K562 (cell line): ENCODE results near the gene DLX4. TPM values are rescaled to one million over a fixed set of nuclear protein-coding genes. Genes with fewer than 3 reads are reported as not detected.

Experiments used
- ATAC-seq: fragments of 200-7000 bp; cut with Tn5 transposase; 3 replicates; pipeline ENCODE4 v1.9.1; 2020; ENCODE audit warnings: moderate library complexity
- BruUV-seq: library from RNA; stranded (reverse); fragments of 400-500 nt; replicated peaks from 2 replicates; lab custom pipeline; 2021; lab: Mats Ljungman, UMichigan
- CTCF ChIA-PET: fragments of 300-600 bp; formaldehyde crosslinking; extraction: SDS; loops from one replicate; lab custom pipeline; 2021; ENCODE audit warnings: low intra/inter-chr PET ratio; lab: Yijun Ruan, JAX
- POLR2A ChIA-PET: fragments of 300-600, 350-650 bp; sonication (Branson Sonifier 250); formaldehyde crosslinking; extraction: SDS; loops from one replicate; lab custom pipeline; 2021; ENCODE audit warnings: antibody characterized with exemption, inconsistent platforms; lab: Yijun Ruan, JAX
- DNase-seq, 4 experiments: peaks; one replicate each; pipeline versions ENCODE4 v3.0.0 to v3.0.0-alpha.2; 2011 to 2018; ENCODE audit warnings: low spot score in 3 of 4, mixed read lengths in 3 of 4; ENCODE audit errors: extremely low read depth in 1 of 4
- FAIRE-seq: peaks from 2 replicates; lab custom pipeline; 2011; peaks lifted over from hg19 to GRCh38; lab: Jason Lieb, UNC
- H2AFZ ChIP-seq: 2 replicates; pipeline ENCODE4 v1.6.0; 2011; ENCODE audit warnings: low read depth, low read length, control low read depth, inconsistent platforms
- H3K27ac ChIP-seq: fragments of 200-600 bp; 3 replicates; pipeline ENCODE4 v1.8.0; 2011; ENCODE audit warnings: low read depth, mild to moderate bottlenecking, control low read depth, inconsistent platforms, low read length, moderate library complexity, mixed read lengths; ENCODE audit errors: extremely low read depth
- H3K27me3 ChIP-seq, 2 experiments: fragments of 300-600 bp in 1 of 2; 2 replicates in 1 of 2; 3 replicates in 1 of 2; pipeline versions ENCODE4 v1.6.0 to v1.8.0; 2011; ENCODE audit warnings: inconsistent platforms in 2 of 2, low read length in 2 of 2, mild to moderate bottlenecking in 1 of 2, mixed read lengths in 1 of 2, moderate library complexity in 1 of 2; ENCODE audit not compliant: control insufficient read depth in 2 of 2, insufficient read depth in 2 of 2
- H3K36me3 ChIP-seq: fragments of 300-600 bp; 3 replicates; pipeline ENCODE4 v1.8.0; 2011; ENCODE audit warnings: mild to moderate bottlenecking, low read length, inconsistent platforms; ENCODE audit not compliant: control insufficient read depth, insufficient read depth
- H3K4me1 ChIP-seq, 2 experiments: fragments of 200-600 bp in 1 of 2; replicated peaks in 1 of 2; 2 replicates in 1 of 2; 3 replicates in 1 of 2; pipeline versions ENCODE4 v1.5.1 to v1.8.0; 2011; ENCODE audit warnings: inconsistent platforms in 2 of 2, low read length in 2 of 2, mild to moderate bottlenecking in 1 of 2, mixed read lengths in 1 of 2, moderate library complexity in 1 of 2; ENCODE audit not compliant: control insufficient read depth in 2 of 2, insufficient read depth in 2 of 2
- H3K4me2 ChIP-seq: 2 replicates; pipeline ENCODE4 v1.6.1; 2011; ENCODE audit warnings: low read length, control low read depth, inconsistent platforms, mixed read lengths; ENCODE audit not compliant: insufficient read depth
- H3K4me3 ChIP-seq: fragments of 200-600 bp; sonication (generic), shearing (Covaris generic); 2 replicates; pipeline ENCODE4 v1.5.1; 2016; ENCODE audit warnings: control low read depth, inconsistent platforms
- H3K79me2 ChIP-seq: fragments of 200-600 bp; 3 replicates; pipeline ENCODE4 v1.8.0; 2011; ENCODE audit warnings: low read length, inconsistent platforms; ENCODE audit not compliant: control insufficient read depth, insufficient read depth
- H3K9ac ChIP-seq, 2 experiments: 2 replicates each; pipeline versions ENCODE4 v1.6.0 to v1.6.1; 2011; ENCODE audit warnings: low read depth in 2 of 2, low read length in 2 of 2, control low read depth in 1 of 2, inconsistent platforms in 1 of 2, mild to moderate bottlenecking in 1 of 2, mixed read lengths in 1 of 2; ENCODE audit not compliant: insufficient read depth in 1 of 2
- H3K9me1 ChIP-seq: one replicate; pipeline ENCODE4 v1.6.0; 2011; ENCODE audit warnings: inconsistent platforms, mild to moderate bottlenecking, low read length, moderate library complexity; ENCODE audit not compliant: control insufficient read depth, insufficient read depth
- H3K9me3 ChIP-seq: replicated peaks from 2 replicates; pipeline ENCODE4 v1.5.1; 2011; ENCODE audit warnings: low read depth, low read length, inconsistent platforms; ENCODE audit not compliant: control insufficient read depth, insufficient read depth
- H4K20me1 ChIP-seq: replicated peaks from 2 replicates; pipeline ENCODE4 v1.6.1; 2011; ENCODE audit warnings: low read length, inconsistent platforms, mixed read lengths; ENCODE audit not compliant: control insufficient read depth, insufficient read depth
- ASH1L ChIP-seq: fragments of 450-650 bp; IDR thresholded peaks from 2 replicates; pipeline ENCODE4 v1.6.1; 2018; ENCODE audit warnings: borderline replicate concordance, mild to moderate bottlenecking, low read depth; ENCODE audit not compliant: partially characterized antibody
- GTF2A2 ChIP-seq: IDR thresholded peaks from 2 replicates; pipeline ENCODE4 v1.6.1; 2016; ENCODE audit warnings: mild to moderate bottlenecking, missing genetic modification characterization, missing compliant biosample characterization
- HNRNPLL ChIP-seq: fragments of 200-400 bp; formaldehyde crosslinking; IDR thresholded peaks from 2 replicates; pipeline ENCODE4 v1.6.1; 2017; ENCODE audit warnings: low read length, low read depth, mild to moderate bottlenecking; ENCODE audit not compliant: poor library complexity, severe bottlenecking
- SRF ChIP-seq, 2 experiments: fragments of 250-450, 450-650 bp in 1 of 2; sonication (Bioruptor Pico) in 1 of 2; sonication (generic) in 1 of 2; formaldehyde crosslinking; IDR thresholded peaks; 2 replicates each; pipeline versions ENCODE4 v1.5.0 to v1.5.1; 2020 to 2022; ENCODE audit warnings: mild to moderate bottlenecking in 1 of 2, missing genetic modification reagents in 1 of 2
- ZNF224 ChIP-seq: sonication (generic); formaldehyde crosslinking; IDR thresholded peaks from 2 replicates; pipeline ENCODE4 v1.8.0; 2022; ENCODE audit warnings: mild to moderate bottlenecking, missing genetic modification reagents
- ZNF24 ChIP-seq: fragments of 450-650 bp; IDR thresholded peaks from 2 replicates; pipeline ENCODE4 v1.6.1; 2016
- WGBS: fragments of 100-300 bp; shearing (Covaris generic); methylation state at CpG from one replicate; pipeline ENCODE4 v1.1.6; 2016; ENCODE audit warnings: low coverage, mixed read lengths; ENCODE audit not compliant: insufficient coverage; ENCODE audit errors: missing lambda C conversion rate; 5-methylcytosine and 5-hydroxymethylcytosine counted together
- in situ Hi-C: fragments of 300-500 bp; cut with MboI; formaldehyde crosslinking; loops from 4 replicates; pipeline ENCODE4 v1.15.0; 2018; ENCODE audit warnings: inconsistent platforms, mixed read lengths
- intact Hi-C: fragments of 100-400 bp; cut with micrococcal nuclease; formaldehyde crosslinking; loops from 2 replicates; pipeline ENCODE4 v1.14.2; 2022
- polyA plus RNA-seq, 8 experiments: library from polyadenylated mRNA; depleted of rRNA in 4 of 8; stranded (reverse) in 5 of 8; unstranded in 3 of 8; fragments of >200 nt; fragmentation: Nextera tagmentation in 2 of 8; fragmentation: Illumina TruSeq in 1 of 8; extraction: Ambion mirVana in 2 of 8; extraction: Trizol in 1 of 8; gene quantifications; 2 replicates each; pipeline versions ENCODE4 v1.2.1 to v1.2.3, GENCODE V29; 2011 to 2014; ENCODE audit warnings: inconsistent platforms in 1 of 8, missing spikeins in 1 of 8
- total RNA-seq, 7 experiments: library from RNA; depleted of rRNA in 6 of 7; stranded (reverse); fragments of >200 nt in 6 of 7; fragmentation: Illumina TruSeq in 2 of 7; extraction: Trizol in 2 of 7; gene quantifications; 2 replicates each; pipeline versions ENCODE4 v1.2.1 to v1.2.3, GENCODE V29; 2011 to 2021; ENCODE audit warnings: low replicate concordance in 1 of 7
- TF ChIP-seq, protein P1 (sequence below), 2 experiments: fragments of 250-450 bp in 1 of 2; fragments of 450-650 bp in 1 of 2; sonication (Bioruptor Pico) in 1 of 2; IDR thresholded peaks; 2 replicates each; pipeline versions ENCODE4 v1.6.1 to v1.8.0; 2016 to 2021; ENCODE audit warnings: mild to moderate bottlenecking in 2 of 2, moderate library complexity in 2 of 2, missing compliant biosample characterization in 1 of 2, missing genetic modification characterization in 1 of 2

The DLX4 gene
- total and polyA plus RNA-seq, 9 of the 15 experiments (the other 6 are each of a cell fraction or from before 2014, with no cell fraction given): 0.15 to 2.2 (median 0.58) TPM

- Histone ChIP-seq H3K4me3 (no peak overlapping the region), H3K27me3 (no peaks in the 10 kb centered on the region; a peak in 1 of 5 replicates), H3K9me3 (0 out of 2 replicates have a peak, but pooled peaks cover 2% of the 10 kb centered on the region), H3K36me3 (no peaks in the 10 kb centered on the region), H3K79me2 (no peaks in the 10 kb centered on the region), H3K4me1 (no peaks in the 10 kb centered on the region), H4K20me1 (no peaks in the 10 kb centered on the region), H3K9me1 (no peaks in the 10 kb centered on the region), H2AFZ (no peak overlapping the region), H3K27ac (no peak overlapping the region), H3K4me2 (no peak overlapping the region), H3K9ac (no peak overlapping the region)
- CTCF ChIA-PET: interaction anchor here (0.6 kb wide), 1 partner anchor 440 kb away, joined by 3 read pairs; no protein-coding TSS in a partner anchor
- WGBS: 7% methylated on average over 2 of the region's 2 CpGs
- intact Hi-C loops (no loop called here), in situ Hi-C loops (no loop called here)
- ATAC-seq (no peak), DNase-seq (no peak), FAIRE-seq (no peak)
- no TSS peak for BruUV-seq
- TF ChIP-seq HNRNPLL (no peak), SRF (CRISPR knock-in tag; IDR thresholded peaks at IDR 0.05) (no peak), ZNF224 (CRISPR knock-in tag) (peak; percentile 97)
- POLR2A ChIA-PET: no interaction called here
Observed at GRCh38 chr17:50013079-50013478, 44.1 kb downstream of the DLX4 start.

DNA sequence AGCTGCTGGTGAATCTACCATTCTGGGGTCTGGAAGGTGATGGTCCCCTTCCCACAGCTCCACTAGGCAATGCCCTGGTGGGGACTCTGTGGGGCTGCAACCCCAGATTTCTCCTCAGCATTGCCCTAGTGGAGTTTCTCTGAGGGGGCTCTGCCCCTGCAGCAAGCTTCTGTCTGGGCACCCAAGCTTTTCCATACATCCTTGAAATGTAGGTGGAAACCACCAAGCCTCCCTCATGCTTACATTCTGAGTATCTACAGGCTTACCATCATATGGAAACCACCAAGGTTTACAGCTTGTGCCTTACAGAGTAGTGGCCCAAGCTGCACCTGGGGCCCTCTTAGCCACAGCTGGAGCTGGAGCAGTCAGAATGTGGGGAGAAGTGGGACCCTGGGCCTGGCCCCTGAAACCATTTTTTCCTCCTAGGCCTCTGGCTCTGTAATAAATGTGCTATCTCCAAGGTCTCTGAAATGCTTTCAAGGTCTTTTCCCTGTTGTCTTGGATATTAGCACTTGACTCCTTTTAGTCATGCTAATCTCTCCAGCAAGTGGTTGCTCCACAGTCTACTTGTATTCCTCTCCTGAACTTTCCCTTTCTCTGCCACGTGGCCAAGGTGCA lies 45.6 kb downstream of the DLX4 start:
- H4K20me1 ChIP-seq: no peaks in the 10 kb centered on the region
- intact Hi-C loops (no loop called here), in situ Hi-C loops (no loop called here)
- H3K4me3 ChIP-seq: no peak overlapping the region
- ChIA-PET POLR2A (interaction anchor here (0.5 kb wide), 1 partner anchor 13 kb away, joined by 5 read pairs; no protein-coding TSS in a partner anchor), CTCF (no interaction called here)
- H3K9me1 ChIP-seq: no peaks in the 10 kb centered on the region
- no peaks in the 10 kb centered on the region for H3K36me3 ChIP-seq
- H3K27me3 ChIP-seq: no peaks in the 10 kb centered on the region; a peak in 2 of 5 replicates
- no peak overlapping the region for H2AFZ ChIP-seq
- no peaks in the 10 kb centered on the region for H3K9me3 ChIP-seq
- no peak overlapping the region for H3K27ac ChIP-seq
- WGBS: 0% methylated on average over 1 of the region's 1 CpG
- DNase-seq (no peak), ATAC-seq (no peak), FAIRE-seq (no peak)
- H3K79me2 ChIP-seq: no peaks in the 10 kb centered on the region
- no peak overlapping the region for H3K4me2 ChIP-seq
- TF ChIP-seq ZNF24 (no peak), ASH1L (no peak), GTF2A2 (tag) (no peak)
- TF ChIP-seq, protein P1, sequence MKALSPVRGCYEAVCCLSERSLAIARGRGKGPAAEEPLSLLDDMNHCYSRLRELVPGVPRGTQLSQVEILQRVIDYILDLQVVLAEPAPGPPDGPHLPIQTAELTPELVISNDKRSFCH (CRISPR knock-in tag; IDR thresholded peaks at IDR 0.05): no peak
- TF ChIP-seq, protein P1 (tag; IDR thresholded peaks at IDR 0.05): no peak
- no TSS peak for BruUV-seq
- H3K4me1 ChIP-seq: no peaks in the 10 kb centered on the region
- H3K9ac ChIP-seq: no peak overlapping the region
